ENCODE measurements around the gene NUP210L.
A peak's percentile ranks its signal among the peaks of the same experiment; 100 is the strongest.

The NUP210L gene

DNA sequence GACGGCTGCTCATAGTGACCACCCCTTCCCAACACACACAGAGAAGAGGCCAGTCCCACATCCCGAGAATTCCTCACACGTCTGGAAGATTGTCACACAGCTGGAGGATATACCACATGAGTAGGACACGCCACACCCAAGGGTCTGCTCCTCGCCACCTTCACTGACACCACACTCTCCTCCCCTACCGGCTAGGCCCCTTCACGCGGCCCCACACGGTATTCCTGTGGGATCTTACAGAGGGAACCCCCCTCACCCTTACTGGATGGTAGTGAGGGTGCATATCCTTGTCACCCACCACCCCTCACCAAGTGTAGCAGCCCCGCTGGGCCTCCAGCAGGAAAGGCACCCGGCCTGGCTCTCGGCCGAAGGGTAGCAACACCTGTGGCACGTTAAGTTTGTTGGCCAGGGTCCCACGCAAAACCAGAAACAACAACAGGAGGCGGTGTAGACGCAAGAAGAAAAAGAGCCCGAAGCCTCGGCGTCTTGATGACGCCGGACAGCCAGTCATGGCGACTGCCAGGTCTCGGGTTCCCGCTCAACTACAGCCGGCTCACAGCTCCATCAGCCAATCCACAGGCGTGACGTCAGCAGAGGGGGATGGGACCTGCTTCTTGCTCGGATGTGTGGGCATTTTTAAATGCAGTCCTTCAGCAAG is at the start of gene NUP210L:
TSS of gene NUP210L (minus strand) at position 540 of the 658 bp plus-strand sequence.
- no peak for DNase-seq (ENCODE audit: low read depth)

GRCh38 chr1:154199563-154199879 is 44.6 kb upstream of the NUP210L start:
- DNase-seq (ENCODE audit: low read depth): no peak

DNA sequence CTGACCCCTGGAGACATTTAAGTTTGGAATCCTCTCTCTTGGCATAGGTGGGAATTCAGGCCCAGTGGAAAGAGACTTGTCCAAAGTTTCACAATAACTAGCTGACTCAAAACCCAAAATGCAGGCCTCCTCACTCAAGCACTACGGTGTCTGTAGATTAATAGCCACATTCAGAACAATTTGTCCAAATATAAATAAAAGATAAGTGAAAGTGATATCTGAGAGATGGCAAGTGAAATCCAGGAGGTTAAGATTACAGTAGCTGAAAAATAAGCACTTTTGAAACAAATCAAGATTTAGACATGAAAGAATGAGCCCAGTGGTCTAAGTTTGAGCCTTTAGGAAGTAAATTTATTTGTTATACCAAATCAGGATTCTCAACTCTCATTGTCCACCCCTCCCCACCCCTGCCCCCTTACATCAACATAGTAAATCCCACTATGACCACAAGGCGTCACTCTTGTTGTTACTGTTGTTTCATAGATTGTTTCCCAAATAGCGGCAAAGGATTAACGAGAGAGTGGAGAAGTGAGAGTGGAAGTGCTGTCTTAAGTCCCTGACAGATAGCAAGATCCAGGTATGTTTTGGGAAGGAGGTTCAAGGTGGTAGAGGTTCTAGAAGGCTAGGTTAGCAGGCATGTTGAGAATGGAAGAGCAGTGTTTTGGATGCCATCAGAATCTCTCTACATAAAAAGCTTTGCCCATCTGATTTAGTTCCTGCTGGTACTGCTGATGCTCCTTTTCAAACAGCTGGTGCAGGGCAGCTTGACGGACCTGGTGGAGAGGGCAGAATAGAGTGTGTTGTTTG is 44.1 kb upstream of the NUP210L start:
- DNase-seq (ENCODE audit: low read depth): no peak

- no peak for DNase-seq (ENCODE audit: low read depth)
These were observed 38.9 kb upstream of the NUP210L start for GRCh38 chr1:154193821-154194220.

DNA sequence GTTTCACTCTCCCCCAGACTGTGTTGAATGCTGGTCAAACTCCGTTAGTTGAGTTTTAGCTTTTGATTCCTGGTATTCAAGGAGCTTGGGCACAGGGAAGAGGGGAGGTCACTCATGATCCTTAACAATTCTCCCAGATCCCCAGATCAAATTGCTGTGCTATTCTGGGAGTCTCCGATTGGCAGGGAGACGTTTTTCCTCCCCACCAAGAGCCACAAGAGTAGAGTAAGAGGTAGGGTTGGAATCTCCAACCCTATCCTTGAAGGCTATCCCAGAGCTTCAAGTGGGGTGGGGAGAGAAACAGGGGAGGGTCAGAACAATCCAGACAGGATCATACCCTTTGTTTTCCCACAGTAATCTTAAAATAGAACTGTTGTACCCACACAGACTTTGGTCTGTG is 37.6 kb upstream of the NUP210L start:
- no peak for DNase-seq (ENCODE audit: low read depth)

GRCh38 chr1:154191990-154192461 is 37.2 kb upstream of the NUP210L start, which contains the start of gene TPM3:
TSS of gene TPM3 (minus strand) at chr1:154192100. CDS start at chr1:154192018, 82 bp downstream.
- no peak for DNase-seq (ENCODE audit: low read depth)

DNA sequence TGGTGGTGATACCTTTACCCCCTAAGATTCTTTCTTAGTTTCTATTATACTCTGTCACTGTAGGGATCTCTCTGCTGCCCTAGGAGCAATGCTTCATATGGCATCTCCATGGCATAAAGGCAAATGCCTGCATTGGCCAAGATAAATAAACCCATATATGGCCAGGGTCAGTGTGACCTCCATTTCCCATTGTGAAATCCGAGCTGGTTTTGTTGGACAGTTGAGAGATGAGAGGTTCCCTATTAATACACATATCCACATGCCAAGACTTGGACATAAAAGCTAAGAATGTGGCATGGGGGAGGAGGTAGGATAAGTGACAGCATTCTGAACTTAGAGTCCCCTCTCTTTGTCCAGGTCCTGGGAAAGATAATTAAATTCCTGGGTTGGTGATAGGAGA is 35.7 kb upstream of the NUP210L start:
- no peak for DNase-seq (ENCODE audit: low read depth)

DNA sequence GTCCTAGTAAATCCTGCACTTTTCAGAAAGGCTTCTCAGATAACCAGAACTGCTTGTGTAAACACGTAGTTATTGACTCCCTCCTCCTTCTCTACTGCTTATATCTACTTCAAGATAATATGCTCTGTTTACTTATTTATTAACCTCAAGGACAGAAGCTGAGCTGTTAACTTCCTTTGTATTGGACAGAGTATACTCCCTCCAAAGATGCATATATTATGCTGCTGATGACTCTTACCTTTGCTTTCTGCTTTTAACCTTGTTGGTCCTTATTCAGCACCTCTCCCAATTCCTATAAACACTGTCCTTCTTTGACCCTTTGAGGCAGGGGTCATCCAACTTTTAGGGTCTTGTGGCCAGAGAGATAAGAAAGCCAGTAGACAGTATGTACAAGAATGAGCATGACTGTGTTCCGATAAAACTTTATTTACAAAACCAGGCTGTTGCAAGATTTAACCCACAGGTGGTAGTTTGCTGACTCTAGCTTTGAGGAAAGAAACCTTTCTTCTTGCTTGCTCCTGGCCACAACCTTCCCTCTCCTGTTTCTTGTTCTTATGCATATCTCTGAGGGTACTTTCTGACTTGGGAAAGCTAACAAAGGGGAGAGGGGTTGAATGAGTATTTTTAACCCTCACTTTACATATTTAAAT is 32.1 kb upstream of the NUP210L start:
- no peak for DNase-seq (ENCODE audit: low read depth)

- DNase-seq (ENCODE audit: low read depth): peak; percentile 30
These were observed 31.3 kb upstream of the NUP210L start for GRCh38 chr1:154186177-154186576.

- peak; percentile 87 for DNase-seq (ENCODE audit: low read depth)
These were observed 28.4 kb upstream of the NUP210L start for GRCh38 chr1:154183046-154183915.

- peak; percentile 51 for DNase-seq (ENCODE audit: low read depth)
These were observed 27.6 kb upstream of the NUP210L start for GRCh38 chr1:154182344-154183045.

DNA sequence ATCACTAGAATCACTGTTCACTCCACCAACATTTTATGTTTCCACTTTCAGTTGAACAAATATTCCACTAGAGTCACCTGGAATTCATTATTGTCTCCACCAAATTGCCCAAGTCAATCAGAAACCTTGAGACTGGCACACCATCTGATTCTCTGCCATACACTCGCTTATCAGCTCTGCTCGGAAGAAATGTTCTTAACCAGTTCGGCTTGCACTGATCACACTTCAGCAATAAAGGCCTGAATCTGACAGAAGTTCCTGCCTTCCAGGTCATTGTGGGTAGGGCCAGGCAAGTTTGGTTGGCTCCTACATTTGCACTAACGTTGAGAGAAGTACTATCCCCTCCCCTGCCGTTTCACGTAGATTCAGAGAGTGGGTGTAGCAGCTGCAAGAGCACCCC is 27.1 kb upstream of the NUP210L start:
- no peak for DNase-seq (ENCODE audit: low read depth)

DNA sequence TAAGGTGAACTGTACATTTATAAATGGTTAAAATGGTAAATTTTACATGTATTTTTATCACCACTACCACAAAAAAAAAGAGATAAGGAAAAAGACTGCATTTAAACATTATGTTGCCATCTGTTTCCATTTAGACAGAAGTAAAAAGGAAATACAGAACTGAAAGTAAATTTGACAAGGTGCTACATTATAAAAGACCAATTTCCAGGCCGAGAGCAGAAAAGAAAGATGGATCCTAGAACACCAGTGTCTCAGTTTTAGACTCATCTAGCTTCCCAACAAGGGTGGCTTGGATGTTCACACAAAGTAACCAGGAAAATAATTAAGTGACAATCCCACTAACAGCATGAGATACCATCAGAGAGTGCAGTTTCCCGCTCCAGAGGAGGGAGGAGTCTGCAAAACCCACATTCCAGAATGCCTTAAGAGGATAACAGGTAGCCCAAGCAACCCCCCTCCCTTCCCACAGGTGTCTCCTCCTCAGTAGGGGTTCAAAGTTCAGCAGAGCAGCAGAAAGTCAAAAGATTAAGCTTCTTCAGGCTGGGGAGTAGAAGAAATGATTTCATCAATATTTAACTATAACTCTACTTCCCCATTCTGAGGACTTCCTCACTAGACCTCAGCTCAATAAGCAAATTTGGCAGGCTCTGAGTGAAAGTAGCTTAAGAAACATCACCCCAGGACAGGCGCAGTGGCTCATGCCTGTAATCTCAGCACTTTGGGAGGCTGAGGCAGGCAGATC is 25.2 kb upstream of the NUP210L start:
- DNase-seq (ENCODE audit: low read depth): no peak

DNA sequence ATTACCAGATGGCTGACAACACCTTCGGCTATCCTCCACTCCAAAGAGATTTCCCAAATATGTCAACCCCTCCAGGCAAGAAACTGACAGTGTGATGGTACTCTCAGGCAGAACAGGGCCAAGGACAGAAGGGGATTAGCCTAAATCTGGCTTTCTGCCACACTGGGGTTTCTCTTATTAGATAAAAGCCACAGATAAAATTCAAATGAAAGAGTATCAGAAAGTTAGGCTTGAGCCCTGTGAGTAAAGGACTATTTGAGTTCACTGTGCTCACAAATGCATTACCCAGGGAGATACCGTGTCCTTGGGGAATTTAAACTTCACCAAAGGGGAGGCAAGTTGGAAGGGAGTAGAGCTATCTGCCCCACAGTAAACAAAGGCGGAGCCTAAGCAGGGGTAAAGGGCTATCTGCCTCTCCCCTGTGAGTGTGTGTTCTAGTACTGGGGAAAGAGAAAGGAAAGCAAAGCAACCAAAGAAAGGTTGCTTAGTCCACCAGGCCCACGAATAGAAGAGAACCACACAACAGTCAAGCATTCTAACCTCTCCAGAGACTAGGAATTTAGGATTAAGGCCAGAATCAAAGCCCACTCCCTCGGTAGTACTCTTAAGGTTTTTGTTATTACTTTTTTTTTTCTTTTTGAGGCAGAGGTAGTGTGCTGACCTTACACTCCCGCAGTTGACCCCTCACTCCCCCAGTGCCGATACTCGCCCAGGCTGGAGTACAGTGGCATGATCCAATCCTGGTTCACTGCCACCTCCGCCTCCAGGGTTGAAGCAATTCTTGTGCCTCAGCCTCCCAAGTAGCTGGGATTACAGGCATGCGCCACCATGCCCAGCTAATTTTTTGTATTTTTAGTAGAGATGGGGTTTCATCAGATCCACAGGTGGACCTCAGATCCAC is 24.3 kb upstream of the NUP210L start:
- no peak for DNase-seq (ENCODE audit: low read depth)

- DNase-seq (ENCODE audit: low read depth): no peak
These were observed 23.1 kb upstream of the NUP210L start for GRCh38 chr1:154178013-154178412.

DNA sequence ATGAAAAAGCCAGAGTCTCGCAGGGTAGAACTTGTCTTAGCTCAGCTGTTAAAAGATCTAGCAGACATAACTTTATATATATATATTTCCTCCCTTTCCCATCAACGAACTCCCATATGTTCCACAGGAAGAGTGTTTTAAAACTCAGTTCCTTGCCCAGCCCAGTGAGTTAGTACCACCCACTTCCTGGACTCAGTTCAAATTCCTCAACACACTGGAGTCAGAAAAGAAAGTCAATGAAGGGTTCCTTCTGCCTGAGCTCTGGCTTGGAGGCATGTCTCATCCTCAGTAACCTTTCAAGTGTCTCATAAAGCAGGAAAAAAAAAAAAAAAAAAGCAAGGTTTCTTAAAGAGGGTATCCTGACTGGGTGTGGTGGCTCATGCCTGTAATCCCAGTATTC is 21.5 kb upstream of the NUP210L start:
- no peak for DNase-seq (ENCODE audit: low read depth)

GRCh38 chr1:154174654-154175053 is 19.8 kb upstream of the NUP210L start:
- DNase-seq (ENCODE audit: low read depth): no peak

GRCh38 chr1:154171880-154172279 is 17.0 kb upstream of the NUP210L start:
- DNase-seq (ENCODE audit: low read depth): no peak

GRCh38 chr1:154171223-154171583 is 16.3 kb upstream of the NUP210L start:
- no peak for DNase-seq (ENCODE audit: low read depth)

Measured in stimulated activated CD8-positive, alpha-beta memory T cell treated with anti-CD3 and anti-CD28 coated beads, Interleukin-12 subunit alpha, Interleukin-12 subunit beta, amount 100 ng/mL, for 4 hours (primary cell).